Pulmonary artery endothelial cell (primary cell): ENCODE measurements around the gene COPS7A. TPM values are rescaled to one million over a fixed set of nuclear protein-coding genes. Genes with fewer than 3 reads are reported as not detected.
"Not testable (repeated sequence)": the region's sequence is repeated elsewhere in the genome, so short reads cannot be mapped to it uniquely, and the experiment has no call there.

Experiments
- DNase-seq: peaks from one replicate; pipeline ENCODE4 v3.0.0-alpha.2; 2011; ENCODE audit warnings: low read depth, low spot score
- total RNA-seq: library from RNA; depleted of rRNA; stranded (reverse); fragments of >200 nt; gene quantifications from 2 replicates; pipeline ENCODE4 v1.2.3, GENCODE V29; 2014

The COPS7A gene
- total RNA-seq, 1 donor from 2014 or later = 54.8 TPM

- DNase-seq = no peak
These were observed 22.6 kb upstream of the COPS7A start for GRCh38 chr12:6701078-6701768.

GRCh38 chr12:6703631-6704030, 20.2 kb upstream of the COPS7A start:
- no peak for DNase-seq

- DNase-seq = not testable (repeated sequence)
These were observed 15.5 kb upstream of the COPS7A start for GRCh38 chr12:6708351-6708750.

- no peak for DNase-seq
These were observed 14.9 kb upstream of the COPS7A start for GRCh38 chr12:6708960-6709394.

- not testable (repeated sequence) for DNase-seq
These were observed 7.6 kb upstream of the COPS7A start for GRCh38 chr12:6716031-6716873.

GRCh38 chr12:6716874-6717437, 6.9 kb upstream of the COPS7A start:
- no peak for DNase-seq

- DNase-seq = no peak
These were observed 983 bp upstream of the COPS7A start for GRCh38 chr12:6722863-6723262.

GRCh38 chr12:6724409-6724797, 557 bp downstream of the COPS7A start:
- DNase-seq = no peak

- DNase-seq = no peak
These were observed 1.5 kb downstream of the COPS7A start for GRCh38 chr12:6725350-6725749.

- no peak for DNase-seq
These were observed 5.3 kb downstream of the COPS7A start for GRCh38 chr12:6729186-6729585.

GRCh38 chr12:6730169-6730568, 6.3 kb downstream of the COPS7A start:
- no peak for DNase-seq

GRCh38 chr12:6734506-6735387, 10.9 kb downstream of the COPS7A start:
- no peak for DNase-seq

GRCh38 chr12:6735448-6736191, 11.8 kb downstream of the COPS7A start:
- no peak for DNase-seq

GRCh38 chr12:6736754-6737153, 12.9 kb downstream of the COPS7A start:
- DNase-seq = no peak

GRCh38 chr12:6742080-6742479, 18.2 kb downstream of the COPS7A start:
- DNase-seq = not testable (repeated sequence)

- DNase-seq = no peak
These were observed 19.0 kb downstream of the COPS7A start for GRCh38 chr12:6742834-6743233.

GRCh38 chr12:6743300-6743699, 19.5 kb downstream of the COPS7A start:
- DNase-seq = not testable (repeated sequence)

- DNase-seq = no peak
These were observed 22.1 kb downstream of the COPS7A start for GRCh38 chr12:6745741-6746525.

GRCh38 chr12:6747216-6747615, 23.4 kb downstream of the COPS7A start:
- DNase-seq = no peak

GRCh38 chr12:6748761-6749160, 24.9 kb downstream of the COPS7A start:
- no peak for DNase-seq
